Ovary (tissue), 9 donors: ENCODE measurements around the gene ZNF254. TPM values are rescaled to one million over a fixed set of nuclear protein-coding genes. Genes with fewer than 3 reads are reported as not detected.

Source experiments
- DNase-seq, 5 donors: peaks; one replicate each; pipeline ENCODE4 v3.0.0-alpha.2; 2019 to 2020
- H3K27ac ChIP-seq, 2 donors: fragments of 200-600 bp; one replicate each; pipeline versions ENCODE4 v1.5.1 to v1.8.0; 2019 to 2022
- H3K27me3 ChIP-seq: fragments of 200-600 bp; one replicate; pipeline ENCODE4 v1.8.0; 2022
- H3K36me3 ChIP-seq: fragments of 200-600 bp; sonication (generic); one replicate; pipeline ENCODE4 v1.5.1; 2019
- H3K4me1 ChIP-seq: one replicate; pipeline ENCODE4 v1.8.1; 2013; ENCODE audit warnings: mild to moderate bottlenecking, moderate library complexity; ENCODE audit not compliant: insufficient read depth
- H3K4me3 ChIP-seq: fragments of 200-600 bp; sonication (generic); one replicate; pipeline ENCODE4 v1.5.1; 2017
- H3K9me3 ChIP-seq, 2 donors: fragments of 200-600 bp in 1 of 2; sonication (generic) in 1 of 2; one replicate each; pipeline versions ENCODE4 v1.5.1 to v1.8.1; 2013 to 2019; ENCODE audit warnings: mild to moderate bottlenecking in 1 of 2, moderate library complexity in 1 of 2
- EP300 ChIP-seq: sonication (generic); formaldehyde crosslinking; IDR thresholded peaks from one replicate; pipeline ENCODE4 v1.6.1; 2017; ENCODE audit warnings: antibody characterized with exemption
- POLR2A ChIP-seq: fragments of 450-650 bp; IDR thresholded peaks from one replicate; pipeline ENCODE4 v1.6.1; 2017; ENCODE audit warnings: antibody characterized with exemption, mild to moderate bottlenecking, moderate library complexity
- WGBS, 3 donors: extraction: QIAGEN DNeasy Blood & Tissue Kit in 1 of 3; methylation state at CpG; one replicate each; pipeline versions ENCODE4 v1.1.5 to v1.1.7; 2013 to 2017; 5-methylcytosine and 5-hydroxymethylcytosine counted together
- intact Hi-C, 4 donors: fragments of 100-400 bp; cut with DNase I; formaldehyde crosslinking; loops; one replicate each; pipeline versions ENCODE4 v1.11.0 to v1.15.1; 2022 to 2023
- polyA plus RNA-seq, 2 donors: library from polyadenylated mRNA; stranded (reverse); fragments of 200-250 nt in 1 of 2; fragments of 350-450 nt in 1 of 2; fragmentation: Illumina TruSeq in 1 of 2; extraction: RNeasy Lipid Tissue Mini Kit (QIAGEN cat#74804) in 1 of 2; gene quantifications; one replicate each; pipeline ENCODE4 v1.2.3, GENCODE V29; 2013 to 2014
- total RNA-seq, 7 donors: library from RNA; depleted of rRNA in 2 of 7; stranded (reverse); fragments of >200 nt in 2 of 7; fragmentation: NEBNext Ultra II Directional in 3 of 7; extraction: Animal tissue kit (Norgen Biotek cat#: 25700) in 3 of 7; gene quantifications; one replicate each; pipeline versions ENCODE4 v1.1.0 to v1.2.4, GENCODE V29; 2016 to 2023
- TF ChIP-seq, protein P1 (sequence below), 3 donors: fragments of 450-650 bp in 2 of 3; fragments of 200-600 bp in 1 of 3; IDR thresholded peaks; one replicate each; pipeline versions ENCODE4 v1.5.1 to v1.8.0; 2016 to 2022; ENCODE audit warnings: antibody characterized with exemption in 3 of 3, mild to moderate bottlenecking in 1 of 3
- donor health status: DM: no; HTN: no; CAD: no; lungs with moderate emphysema.
- donor health status: DM: no; HTN: no; CAD: no.
- donor health status: Bipolar disorder and iron deficiency.
- donor health status: DM: yes; HTN: yes; CAD: no.
- donor health status: DM: no; HTN: no; CAD: no.
- donor health status: DM: yes; HTN: yes; CAD: no.

Gene ZNF254
- total and polyA plus RNA-seq, 9 donors, result 9.5 to 30.2 (median 22.3) TPM

DNA sequence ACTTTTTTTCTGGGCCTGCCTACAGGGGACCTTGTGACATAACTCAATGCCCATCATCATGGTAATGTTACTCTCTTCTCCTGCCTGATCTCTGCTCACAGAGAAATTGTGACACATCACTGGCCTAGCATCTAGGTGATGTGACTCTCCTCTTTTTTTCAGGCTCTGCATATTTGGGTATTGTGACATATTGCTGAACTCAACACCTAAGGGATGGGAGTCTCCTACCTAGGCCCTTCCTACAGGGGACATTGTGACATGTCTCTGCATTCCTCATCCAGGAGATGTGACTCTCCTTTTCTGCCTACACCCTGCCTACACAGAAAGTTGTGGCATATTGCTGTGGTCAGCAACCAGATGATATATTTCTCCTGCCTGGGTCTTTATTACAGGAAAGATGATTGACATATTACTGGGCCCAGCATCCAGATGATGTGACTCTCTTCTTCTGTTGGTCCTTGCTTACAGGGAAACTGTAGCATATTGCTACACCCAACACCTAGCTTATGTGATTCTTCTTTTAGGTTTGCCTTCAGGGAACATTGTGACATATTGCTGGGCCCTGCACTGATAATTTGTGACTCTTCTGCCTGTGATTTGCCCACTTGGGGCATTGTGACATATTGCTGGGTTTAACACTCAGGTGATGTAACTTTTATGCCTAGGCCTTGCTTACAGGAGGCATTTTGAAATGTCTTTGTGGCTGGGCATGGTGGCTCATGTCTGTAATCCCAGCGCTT is 21.0 kb upstream of the ZNF254 start:
- no peak for DNase-seq
- intact Hi-C loops, result no loop called here
- TF ChIP-seq, protein P1, sequence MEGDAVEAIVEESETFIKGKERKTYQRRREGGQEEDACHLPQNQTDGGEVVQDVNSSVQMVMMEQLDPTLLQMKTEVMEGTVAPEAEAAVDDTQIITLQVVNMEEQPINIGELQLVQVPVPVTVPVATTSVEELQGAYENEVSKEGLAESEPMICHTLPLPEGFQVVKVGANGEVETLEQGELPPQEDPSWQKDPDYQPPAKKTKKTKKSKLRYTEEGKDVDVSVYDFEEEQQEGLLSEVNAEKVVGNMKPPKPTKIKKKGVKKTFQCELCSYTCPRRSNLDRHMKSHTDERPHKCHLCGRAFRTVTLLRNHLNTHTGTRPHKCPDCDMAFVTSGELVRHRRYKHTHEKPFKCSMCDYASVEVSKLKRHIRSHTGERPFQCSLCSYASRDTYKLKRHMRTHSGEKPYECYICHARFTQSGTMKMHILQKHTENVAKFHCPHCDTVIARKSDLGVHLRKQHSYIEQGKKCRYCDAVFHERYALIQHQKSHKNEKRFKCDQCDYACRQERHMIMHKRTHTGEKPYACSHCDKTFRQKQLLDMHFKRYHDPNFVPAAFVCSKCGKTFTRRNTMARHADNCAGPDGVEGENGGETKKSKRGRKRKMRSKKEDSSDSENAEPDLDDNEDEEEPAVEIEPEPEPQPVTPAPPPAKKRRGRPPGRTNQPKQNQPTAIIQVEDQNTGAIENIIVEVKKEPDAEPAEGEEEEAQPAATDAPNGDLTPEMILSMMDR (IDR thresholded peaks at IDR 0.05), result no peak
- TF ChIP-seq EP300, result no peak
- TF ChIP-seq POLR2A, result no peak
- WGBS, 3 donors, result 98 to 100% (median 100%) methylated on average over 1 of the region's 1 CpG
- Histone ChIP-seq H3K27ac (no peak overlapping the region), H3K27me3 (no peaks in the 10 kb centered on the region), H3K36me3 (no peaks in the 10 kb centered on the region), H3K4me1 (no peaks in the 10 kb centered on the region), H3K4me3 (no peak overlapping the region), H3K9me3 (no peaks in the 10 kb centered on the region)

DNA sequence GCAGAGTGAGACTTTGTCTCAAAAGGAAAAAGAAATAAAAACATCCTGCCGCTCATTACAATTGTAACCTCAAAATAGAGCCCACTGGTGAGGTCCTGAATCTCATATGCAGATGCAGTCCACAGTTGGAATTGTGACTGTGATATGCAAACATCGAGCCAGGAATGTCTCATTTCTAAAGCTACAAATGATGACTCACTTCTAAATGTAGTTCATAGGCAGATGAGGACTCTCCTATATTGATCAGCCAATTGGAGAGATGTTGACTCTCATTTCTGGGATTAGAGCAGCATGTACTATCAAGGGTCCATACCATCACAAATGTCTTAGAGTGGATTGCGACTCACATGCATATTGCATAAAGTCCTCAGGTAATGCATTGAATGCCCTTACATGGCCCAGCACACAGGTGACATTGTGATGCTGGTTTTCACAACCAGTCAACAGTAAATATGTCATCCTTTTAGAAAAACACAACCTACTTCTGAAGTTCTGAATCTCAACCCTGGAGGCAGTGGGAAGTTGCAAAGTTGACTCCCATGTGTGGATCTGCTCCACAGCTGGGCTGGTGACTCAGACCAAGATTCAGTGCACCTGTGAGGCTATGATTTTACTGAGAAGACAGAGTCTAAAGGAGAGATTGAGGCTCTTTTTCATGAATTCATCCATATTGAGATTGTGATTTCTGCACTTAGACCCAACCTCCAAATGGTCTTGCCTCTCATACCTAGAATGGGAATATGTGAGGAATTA is 16.9 kb upstream of the ZNF254 start:
- Histone ChIP-seq H3K27ac (no peak overlapping the region), H3K4me1 (no peaks in the 10 kb centered on the region), H3K4me3 (no peak overlapping the region), H3K36me3 (no peaks in the 10 kb centered on the region), H3K9me3 (no peaks in the 10 kb centered on the region), H3K27me3 (no peaks in the 10 kb centered on the region)
- 95 to 98% (median 96%) methylated on average over 3 of the region's 3 CpGs for WGBS, 3 donors
- DNase-seq, result no peak
- intact Hi-C loops, result no loop called here
- TF ChIP-seq, protein P1 (IDR thresholded peaks at IDR 0.05), result no peak
- no peak for TF ChIP-seq EP300
- TF ChIP-seq POLR2A, result no peak

DNA sequence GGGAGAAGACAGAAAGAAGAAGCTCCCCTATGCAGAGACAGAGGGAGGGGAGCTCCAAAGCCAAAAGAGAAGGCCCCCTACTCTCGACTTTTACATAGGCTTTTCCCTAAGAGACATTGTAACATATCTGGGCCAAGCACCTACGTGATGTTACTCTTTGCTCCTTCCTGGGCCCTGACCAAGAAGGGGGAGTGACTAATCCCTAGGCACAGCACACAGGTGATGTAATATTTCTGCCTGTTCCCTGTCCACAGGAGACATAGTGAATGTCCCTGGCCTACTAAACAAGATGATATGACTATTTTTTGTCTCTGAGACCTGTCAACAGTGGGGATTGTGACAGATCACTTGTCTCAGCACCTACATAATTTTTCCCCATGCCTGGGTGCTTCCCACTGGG is 15.9 kb upstream of the ZNF254 start:
- Histone ChIP-seq H3K9me3 (no peaks in the 10 kb centered on the region), H3K36me3 (no peaks in the 10 kb centered on the region), H3K4me3 (no peak overlapping the region), H3K27me3 (no peaks in the 10 kb centered on the region), H3K4me1 (no peaks in the 10 kb centered on the region), H3K27ac (no peak overlapping the region)
- TF ChIP-seq, protein P1 (IDR thresholded peaks at IDR 0.05), result no peak
- no peak for TF ChIP-seq EP300
- TF ChIP-seq POLR2A, result no peak
- intact Hi-C loops, result no loop called here
- WGBS, 3 donors, result 81 to 89% (median 82%) methylated on average over 2 of the region's 2 CpGs
- no peak for DNase-seq

DNA sequence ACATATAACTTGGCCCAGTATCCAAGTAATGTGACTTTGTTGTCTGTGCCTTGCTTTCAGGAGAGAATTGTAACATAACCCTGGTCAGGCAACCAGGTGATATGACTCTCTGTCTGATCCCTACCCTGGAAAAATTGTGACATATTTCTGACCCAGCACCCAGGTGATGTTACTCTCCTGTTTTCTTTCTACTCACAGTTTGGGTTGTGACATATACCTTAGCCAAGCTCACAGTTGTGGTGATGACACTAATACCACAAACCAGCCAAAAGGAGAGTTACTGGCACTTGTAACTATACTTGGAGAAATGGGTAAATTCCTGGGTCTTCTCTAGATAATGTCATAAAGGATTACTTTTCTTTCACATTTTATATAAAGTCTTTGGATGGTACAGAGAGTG is 14.3 kb upstream of the ZNF254 start:
- intact Hi-C loops, result no loop called here
- Histone ChIP-seq H3K27me3 (no peaks in the 10 kb centered on the region), H3K9me3 (no peaks in the 10 kb centered on the region), H3K4me3 (no peak overlapping the region), H3K36me3 (no peaks in the 10 kb centered on the region), H3K4me1 (no peaks in the 10 kb centered on the region), H3K27ac (no peak overlapping the region)
- TF ChIP-seq POLR2A (no peak), EP300 (no peak)
- TF ChIP-seq, protein P1 (IDR thresholded peaks at IDR 0.05), result no peak
- no peak for DNase-seq
